ENCODE measurements around the gene JSRP1.

Gene JSRP1

DNA sequence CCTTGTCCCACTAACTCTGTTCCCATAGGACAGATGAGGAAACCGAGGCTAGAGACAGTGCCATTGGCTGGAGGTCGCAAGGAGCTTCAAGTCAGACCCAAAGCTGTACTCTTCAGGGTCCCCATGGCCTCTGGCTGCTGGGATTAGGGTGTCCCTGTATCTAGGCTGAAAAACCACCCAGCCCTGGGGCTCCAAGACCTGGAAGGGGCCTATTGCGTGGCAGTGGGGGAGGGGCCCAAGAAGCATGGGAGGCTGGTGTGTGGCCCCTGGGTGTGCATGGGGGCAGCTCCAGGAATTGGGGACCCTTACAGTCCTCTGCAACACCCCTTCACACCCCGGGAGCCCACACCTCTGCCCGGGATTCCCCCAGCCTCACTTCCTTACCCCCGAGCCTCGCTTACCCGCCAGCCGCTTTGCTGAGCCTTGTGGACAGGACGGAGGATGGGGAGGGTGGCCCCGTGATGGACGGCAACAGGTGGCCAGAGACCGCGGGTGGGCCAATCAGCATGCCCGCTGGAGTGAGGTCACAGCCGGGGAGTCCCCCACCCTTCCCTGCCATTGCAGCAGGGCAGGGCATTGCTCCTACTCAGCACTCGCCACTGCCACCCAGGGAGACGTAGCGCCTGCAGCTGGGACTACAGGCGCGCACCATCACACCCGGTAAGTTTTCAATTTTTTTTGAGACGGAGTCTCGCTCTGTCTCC is at the start of gene JSRP1:
JSRP1 (minus strand) TSS at position 436 of the 704 bp plus-strand sequence. CDS start 1,103 bp downstream, outside the sequence.
- no peak for DNase-seq

- DNase-seq: no peak
Measured at GRCh38 chr19:2305452-2306280, 49.4 kb upstream of the JSRP1 start.

DNA sequence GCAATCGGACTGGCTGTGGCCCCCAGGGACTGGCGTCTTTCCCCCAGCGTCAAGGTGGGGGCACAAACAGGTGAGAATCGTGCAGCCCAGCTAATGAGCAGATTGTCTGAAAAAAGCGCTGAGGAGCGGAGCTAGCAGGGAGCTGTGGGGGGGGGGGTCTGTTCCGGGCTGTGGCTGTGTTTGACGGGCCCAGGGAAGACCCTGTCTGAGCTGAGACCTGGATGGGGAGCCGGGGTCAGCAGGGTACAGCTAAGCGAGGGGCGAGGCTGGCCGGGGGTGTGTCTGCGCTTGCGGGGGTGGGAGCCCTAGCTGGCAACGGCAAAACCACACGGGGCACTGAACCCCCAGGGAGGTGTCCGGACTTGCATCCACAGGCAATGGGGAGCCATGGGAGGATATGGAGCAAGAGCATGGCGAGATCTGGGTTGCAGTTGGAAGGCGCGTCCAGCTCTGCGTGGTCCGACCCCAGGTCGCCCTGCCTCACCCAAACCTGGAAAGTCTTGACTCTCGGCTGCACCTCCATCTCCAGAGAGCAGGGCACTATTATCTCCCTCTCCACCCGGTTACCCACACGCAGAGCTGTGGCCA is 47.1 kb upstream of the JSRP1 start:
- no peak for DNase-seq

- DNase-seq: no peak
Measured at GRCh38 chr19:2302319-2303210, 46.3 kb upstream of the JSRP1 start.

GRCh38 chr19:2300533-2300932 is 44.3 kb upstream of the JSRP1 start:
- no peak for DNase-seq

DNA sequence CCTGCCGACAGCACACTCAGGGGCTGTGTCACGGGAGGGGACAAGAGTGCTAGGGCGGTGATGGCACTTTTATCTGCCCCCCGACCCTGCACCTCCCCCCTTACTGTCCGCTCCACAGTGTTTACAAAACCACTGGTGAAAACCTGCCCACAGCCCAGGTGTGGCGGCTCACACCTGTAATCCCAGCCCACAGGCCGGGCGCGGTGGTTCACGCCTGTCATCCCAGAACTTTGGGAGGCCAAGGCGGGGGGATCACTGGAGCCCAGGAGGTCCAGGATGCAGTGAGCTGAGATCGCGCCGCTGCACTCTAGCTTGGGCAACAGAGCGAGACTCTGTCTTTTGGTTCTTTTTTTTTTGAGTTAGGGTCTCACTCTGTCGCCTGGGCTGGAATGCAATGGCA is 39.9 kb upstream of the JSRP1 start:
- DNase-seq: no peak

DNA sequence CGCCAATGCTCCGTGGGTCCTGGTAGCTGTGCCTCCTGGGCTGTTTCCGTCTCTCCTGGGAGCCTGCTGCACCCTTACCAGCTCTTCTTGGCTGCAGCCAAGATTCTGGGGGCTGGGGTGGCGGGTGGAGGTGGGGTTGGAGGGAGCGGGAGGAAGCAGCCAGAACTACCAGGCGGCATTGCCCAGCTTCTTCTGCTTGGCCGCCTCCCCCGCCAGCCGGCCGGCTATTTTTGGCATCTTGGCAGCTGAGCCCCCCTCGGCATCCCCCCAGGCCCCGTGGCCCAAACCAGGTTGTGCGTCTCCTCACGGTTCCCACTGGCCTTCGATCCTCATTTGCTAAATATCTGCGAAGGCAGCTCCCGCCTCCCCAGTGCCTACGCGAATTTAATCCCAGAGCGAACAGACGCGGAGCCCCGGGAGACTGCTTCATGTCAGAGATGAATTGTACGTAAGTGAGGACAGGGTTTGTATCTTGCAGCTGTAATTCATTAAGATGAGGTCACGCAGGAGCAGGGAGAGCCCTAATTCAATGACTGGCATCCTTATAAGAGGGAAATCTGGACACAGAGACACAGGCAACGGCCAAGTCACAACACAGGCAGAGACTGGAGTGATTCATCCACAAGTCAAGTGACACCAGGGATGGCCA is 38.6 kb upstream of the JSRP1 start:
- DNase-seq: no peak

- no peak for DNase-seq
Measured at GRCh38 chr19:2291185-2291751, 35.1 kb upstream of the JSRP1 start.

DNA sequence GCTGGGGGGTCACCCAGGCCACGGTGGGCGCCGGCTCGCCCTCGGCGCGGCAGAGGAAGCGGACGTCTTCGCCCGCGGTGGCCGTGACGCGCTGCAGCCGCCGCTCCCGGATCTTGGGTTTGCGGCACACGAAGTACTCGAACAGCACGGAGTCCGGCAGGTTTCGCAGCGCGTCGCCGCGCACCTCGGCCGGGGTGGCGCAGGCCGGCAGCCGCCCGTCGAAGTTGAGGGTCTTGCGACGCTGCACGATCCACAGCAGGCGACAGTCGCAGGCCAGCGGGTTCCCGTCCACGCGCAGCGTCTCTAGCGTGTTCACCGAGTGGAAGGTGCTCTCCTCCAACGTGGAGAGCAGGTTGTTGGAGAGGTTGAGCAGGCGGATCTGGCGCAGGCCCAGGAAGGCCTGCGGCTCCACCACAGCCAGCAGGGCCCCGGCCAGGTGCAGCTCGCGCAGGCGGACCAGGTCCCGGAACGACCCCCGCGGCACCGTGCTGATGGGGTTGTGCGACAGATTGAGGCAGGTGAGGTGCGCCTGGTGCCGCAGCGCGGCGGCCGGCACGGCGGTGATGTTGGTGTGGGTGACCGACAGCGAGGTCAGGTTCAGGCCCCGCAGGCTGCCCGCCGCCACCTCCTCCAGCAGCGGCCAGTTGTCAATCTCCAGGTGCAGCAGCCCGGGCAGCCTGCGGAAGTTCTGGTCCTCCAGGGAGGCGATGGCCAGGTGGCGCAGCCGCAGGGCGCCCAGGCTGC is 34.4 kb upstream of the JSRP1 start:
- DNase-seq: no peak

GRCh38 chr19:2289714-2290435 is 33.7 kb upstream of the JSRP1 start:
- DNase-seq: no peak

GRCh38 chr19:2288818-2289713 is 32.8 kb upstream of the JSRP1 start:
- DNase-seq: no peak

GRCh38 chr19:2288338-2288817 is 32.2 kb upstream of the JSRP1 start:
- no peak for DNase-seq

DNA sequence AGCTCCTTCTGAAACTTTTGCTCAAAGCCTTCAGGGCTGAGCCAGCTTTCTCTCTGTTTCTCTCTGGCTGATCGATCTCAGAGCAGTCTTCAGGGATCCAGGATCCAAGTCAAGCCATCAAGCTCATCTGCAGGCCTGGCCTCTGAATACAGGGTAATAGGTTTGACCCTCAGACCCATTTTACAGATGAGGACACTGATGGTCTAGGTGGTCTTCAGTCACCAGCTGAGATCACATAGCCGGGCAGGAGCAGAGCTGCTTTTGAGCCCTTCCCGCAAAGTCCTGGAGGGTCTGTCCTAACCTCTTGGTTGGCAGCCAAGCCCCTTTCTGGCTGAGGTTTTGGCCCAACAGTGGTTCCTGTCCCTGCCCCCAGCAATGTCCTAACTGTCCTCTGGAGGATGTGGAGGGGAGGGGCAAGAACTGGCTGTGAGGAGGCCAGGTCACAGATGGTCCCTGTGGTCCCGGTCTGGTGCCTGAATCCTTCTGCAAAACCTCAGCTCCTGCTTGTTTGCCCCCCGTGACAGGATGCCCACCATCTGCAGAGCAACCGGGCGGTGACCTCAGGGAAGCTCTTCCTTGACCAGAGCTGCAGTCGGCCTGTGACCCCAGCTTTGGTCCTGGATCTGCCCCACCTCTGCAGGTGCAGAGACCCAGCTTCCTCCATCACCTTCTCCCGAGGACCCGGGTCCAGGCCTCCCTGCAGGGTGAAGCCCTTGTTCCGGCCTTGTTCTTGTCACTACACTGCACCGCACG is 31.5 kb upstream of the JSRP1 start:
- DNase-seq: no peak

GRCh38 chr19:2286402-2287140 is 30.4 kb upstream of the JSRP1 start:
- no peak for DNase-seq

DNA sequence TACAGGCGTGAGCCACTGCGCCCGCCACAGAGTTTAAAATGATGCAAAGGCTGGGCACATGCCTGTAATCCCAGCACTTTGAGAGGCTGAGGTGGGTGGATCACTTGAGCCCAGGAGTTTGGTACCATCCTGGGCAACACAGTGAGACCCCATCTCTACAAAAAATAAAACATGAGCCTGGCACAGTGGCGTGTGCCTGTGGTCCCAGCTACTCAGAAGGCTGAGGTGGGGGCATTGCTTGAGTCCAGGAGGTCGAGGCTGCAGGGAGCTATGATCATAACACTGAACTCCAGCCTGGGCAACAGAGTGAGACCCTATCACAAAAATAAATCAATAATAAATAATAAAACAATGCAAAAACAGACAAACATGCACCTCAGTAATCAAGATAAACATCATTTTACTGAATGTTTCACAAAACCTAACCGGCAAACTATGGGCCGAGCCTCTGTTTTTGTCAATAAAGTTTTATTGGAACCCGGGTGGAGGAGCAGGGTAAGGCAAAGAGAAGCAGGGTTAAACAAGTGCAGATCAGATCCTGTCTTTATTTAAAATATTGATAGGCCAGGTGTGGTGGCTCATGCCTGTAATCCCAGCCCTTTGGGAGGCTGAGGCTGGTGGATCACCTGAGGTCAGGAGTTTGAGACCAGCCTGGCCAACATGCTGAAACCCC is 27.8 kb upstream of the JSRP1 start:
- no peak for DNase-seq

DNA sequence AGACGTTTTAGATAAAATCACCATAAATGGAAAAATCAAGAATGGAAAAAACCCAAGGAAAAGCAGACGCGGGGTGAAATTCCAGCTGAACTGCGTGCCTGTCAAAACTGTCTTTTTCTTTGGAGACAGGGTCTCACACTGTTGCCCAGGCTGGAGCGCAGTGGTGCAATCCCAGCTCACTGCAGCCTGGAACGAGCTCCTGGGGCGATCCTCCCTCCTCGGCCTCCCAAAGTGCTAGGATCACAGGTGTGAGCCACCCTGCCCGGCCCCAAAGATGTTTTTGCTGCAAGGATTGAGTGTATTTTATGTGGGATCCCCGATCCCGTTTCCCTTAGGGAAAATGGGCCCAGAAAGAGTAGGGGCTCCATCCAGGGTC is 26.6 kb upstream of the JSRP1 start:
- DNase-seq: no peak

Data from NCI-H510A treated with DMSO at 0.1 percent for 48 hours (cell line).